Right kidney (tissue), 9 donors: ENCODE results near the gene TEP1.
"Not testable (repeated sequence)": the region's sequence is repeated elsewhere in the genome, so short reads cannot be mapped to it uniquely, and the experiment has no call there.

Experiments used
- DNase-seq: peaks from one replicate; pipeline ENCODE4 v3.0.0-alpha.2; 2016
- long read RNA-seq, 8 donors: transcript quantifications; one replicate each; lab custom pipeline, GENCODE V29; 2026

Gene TEP1
- long read RNA-seq, donor 1, partial matches to known transcripts = 0 of 2 reads
- long read RNA-seq, donor 1, other reads (novel, unspliced or antisense) = 0 of 2 reads
- long read RNA-seq, donor 2 = 0 reads
- long read RNA-seq, donor 3, partial matches to known transcripts = 0 of 1 reads
- long read RNA-seq, donor 3, other reads (novel, unspliced or antisense) = 0 of 1 reads
- long read RNA-seq, donor 4 = 0 reads
- long read RNA-seq, donor 5 = 0 reads
- long read RNA-seq, donor 6, partial matches to known transcripts = 0 of 1 reads
- long read RNA-seq, donor 6, other reads (novel, unspliced or antisense) = 0 of 1 reads
- long read RNA-seq, donor 7 = 0 reads
- long read RNA-seq, donor 8 = 0 reads

DNA sequence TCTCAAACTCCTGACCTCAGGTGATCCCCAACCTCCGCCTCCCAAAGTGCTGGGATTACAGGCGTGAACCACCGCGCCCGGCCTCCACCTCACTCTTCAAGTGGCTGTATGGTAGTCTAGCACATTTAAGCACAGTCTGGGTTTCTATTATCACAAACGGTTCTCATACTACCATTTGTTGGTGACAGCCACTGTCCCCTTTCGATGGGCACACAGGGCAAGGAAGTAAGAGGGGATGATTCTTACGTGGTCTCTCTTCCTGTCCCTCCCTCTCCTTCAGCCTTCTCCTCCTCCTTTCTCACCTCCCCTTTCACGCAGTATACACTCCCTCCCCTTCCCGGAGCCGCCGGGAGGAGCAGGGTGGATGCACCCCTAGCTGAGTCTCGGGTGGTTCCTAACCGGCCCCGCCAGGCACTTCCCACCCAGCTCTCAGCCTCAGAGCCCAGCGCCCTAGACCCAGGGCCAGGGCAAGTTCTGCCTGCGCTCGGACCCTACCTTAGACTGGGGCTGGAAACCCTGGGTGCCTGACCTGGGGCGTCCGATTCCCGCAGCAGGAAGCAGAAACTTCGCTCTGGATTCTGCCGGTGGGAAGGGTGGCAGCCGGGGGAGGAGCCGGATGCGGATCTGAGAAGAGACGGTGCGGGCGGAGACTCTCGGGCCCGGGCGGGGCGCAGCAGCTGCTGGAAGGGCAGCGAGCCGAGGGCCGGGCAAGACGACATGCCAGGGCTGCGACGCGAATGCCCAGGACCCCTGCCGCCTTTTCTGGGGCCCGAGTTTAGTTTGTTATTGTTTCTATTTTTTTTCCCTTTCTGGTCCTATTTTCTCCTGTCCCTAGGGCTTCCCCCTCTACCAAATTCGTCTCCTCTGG, at the start of gene TEP1:
Gene TEP1, minus strand, starts transcription at position 626 of the 868 bp plus-strand sequence. CDS start 5,062 bp downstream, outside the sequence.
- DNase-seq = peak; percentile 87

DNA sequence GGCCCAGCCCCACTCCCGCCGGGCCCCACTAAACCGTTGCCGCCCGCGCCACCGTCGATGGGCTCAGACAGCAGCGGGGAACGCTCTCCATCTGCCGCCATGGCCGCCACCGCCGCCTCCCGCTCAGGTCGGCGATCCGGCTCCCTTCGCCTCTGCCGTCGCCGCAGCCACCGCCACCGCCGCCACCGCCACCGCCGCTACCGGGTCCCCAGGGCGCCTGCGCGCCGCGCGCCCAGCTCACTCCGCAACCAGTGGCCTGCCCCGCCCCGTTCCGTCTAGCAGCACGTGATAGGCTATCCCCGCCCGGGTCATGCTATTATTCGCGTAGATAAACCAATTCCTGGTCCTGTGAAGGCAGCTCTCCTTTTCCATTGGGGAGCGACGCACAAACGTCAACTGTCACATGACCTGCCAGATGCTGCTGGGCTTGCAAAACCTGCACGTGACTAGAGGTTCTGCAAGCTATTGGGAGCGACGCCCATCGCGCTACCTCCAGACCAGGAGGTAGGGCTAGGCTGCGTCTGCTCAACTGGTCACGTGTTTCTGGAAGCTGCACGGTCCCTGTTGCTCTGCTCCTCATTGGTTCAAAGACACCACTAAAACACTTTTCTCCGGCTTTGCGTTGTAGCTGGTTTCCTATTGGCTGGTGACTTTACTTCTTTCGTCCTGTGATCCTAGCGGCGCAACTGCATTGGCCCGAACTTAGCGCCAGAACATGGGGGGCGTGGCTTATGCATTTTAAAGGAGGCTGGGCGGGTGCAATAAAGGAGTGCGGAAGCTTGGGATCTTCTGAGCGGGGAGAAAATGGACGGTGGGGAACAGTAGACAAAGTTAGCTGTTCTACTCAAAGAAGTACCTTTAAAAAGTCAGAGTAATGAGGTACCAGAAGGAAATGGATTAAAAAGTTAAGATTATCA, 48.2 kb upstream of the TEP1 start, which contains the start of gene PIP4P1:
Gene PIP4P1, minus strand, starts transcription at position 210 of the 917 bp plus-strand sequence. Its CDS starts 109 bp downstream, at position 101.
- peak; percentile 83 for DNase-seq

DNA sequence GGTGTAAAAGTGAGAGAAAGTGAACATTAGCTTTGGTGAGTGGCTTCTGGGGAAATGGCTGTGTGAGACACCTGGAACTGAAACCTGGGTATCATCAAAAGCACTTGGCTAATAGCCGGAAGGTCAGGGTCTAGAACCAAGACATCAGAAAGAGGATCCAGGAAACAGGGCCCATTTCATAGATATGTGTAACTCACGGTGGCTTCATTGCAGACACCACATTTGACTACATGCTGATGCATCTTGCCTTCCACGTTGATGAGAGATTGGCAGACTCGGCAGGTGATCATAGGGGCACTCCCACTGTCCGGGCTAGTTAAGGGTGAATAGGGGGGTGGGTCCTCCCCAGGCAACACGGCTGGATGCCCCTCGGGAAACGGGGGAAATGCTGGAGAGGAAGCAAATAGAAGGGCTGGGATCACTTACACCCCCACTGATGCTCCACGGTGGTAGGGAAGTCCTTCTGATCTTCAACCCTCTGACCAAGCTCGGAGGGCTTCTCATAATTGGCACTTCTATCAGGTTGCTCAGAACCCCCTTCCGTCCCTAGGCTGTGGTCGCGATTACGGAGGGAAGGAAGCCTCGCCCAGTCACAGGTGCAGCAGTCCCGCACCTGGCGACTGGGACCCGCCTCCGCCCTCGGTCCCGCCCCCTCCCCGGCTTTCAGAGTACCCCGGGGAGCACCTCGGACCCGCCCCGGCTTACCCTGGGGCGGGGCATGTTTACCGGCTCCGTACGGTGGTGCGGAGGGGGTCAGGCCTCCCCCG, 47.3 kb upstream of the TEP1 start:
- DNase-seq = peak; percentile 28

DNA sequence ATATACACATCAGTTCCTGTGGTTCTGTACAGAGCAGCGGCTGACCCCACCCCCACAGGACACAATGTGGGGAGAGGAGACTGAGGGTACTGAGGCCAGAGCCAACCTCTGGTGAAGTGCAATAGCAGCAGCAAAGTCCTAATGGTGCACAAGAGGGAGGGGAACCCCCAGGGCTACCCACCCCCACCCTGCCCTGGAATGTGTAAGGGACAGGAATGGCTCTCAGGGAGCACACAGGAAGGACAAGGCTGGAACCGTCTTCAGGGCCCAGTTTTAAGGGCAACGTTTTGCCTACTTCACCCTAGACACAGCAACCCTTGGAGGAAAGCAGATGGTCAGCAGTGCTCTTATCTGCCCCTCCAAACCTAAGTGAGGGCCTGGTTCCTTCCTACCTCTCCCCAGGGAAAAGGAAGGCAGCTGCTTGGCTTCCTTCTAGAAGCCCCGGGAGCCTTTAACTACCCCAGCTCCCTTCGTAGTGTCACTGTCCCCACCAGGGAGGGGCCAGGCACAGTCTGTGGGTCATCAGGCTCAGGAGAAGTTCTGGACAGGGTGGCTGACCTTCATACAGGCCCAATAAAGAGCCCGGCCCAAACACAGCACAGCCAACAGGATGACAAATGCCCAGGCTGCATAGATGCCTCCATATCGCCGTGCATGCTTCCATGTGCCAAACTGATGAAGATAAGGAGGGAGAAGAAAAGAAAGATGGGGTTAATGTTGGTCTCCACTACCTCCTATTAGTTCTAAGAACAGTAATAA, 44.9 kb upstream of the TEP1 start:
- DNase-seq = no peak

DNA sequence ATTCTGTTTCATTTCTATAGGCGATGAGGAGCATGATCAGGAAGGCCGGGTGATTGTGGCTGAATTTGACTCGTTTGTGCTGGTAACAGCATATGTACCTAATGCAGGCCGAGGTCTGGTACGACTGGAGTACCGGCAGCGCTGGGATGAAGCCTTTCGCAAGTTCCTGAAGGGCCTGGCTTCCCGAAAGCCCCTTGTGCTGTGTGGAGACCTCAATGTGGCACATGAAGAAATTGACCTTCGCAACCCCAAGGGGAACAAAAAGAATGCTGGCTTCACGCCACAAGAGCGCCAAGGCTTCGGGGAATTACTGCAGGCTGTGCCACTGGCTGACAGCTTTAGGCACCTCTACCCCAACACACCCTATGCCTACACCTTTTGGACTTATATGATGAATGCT, 43.7 kb upstream of the TEP1 start:
- DNase-seq = no peak

- no peak for DNase-seq
These were observed 42.3 kb upstream of the TEP1 start for GRCh38 chr14:20455355-20456300.

DNA sequence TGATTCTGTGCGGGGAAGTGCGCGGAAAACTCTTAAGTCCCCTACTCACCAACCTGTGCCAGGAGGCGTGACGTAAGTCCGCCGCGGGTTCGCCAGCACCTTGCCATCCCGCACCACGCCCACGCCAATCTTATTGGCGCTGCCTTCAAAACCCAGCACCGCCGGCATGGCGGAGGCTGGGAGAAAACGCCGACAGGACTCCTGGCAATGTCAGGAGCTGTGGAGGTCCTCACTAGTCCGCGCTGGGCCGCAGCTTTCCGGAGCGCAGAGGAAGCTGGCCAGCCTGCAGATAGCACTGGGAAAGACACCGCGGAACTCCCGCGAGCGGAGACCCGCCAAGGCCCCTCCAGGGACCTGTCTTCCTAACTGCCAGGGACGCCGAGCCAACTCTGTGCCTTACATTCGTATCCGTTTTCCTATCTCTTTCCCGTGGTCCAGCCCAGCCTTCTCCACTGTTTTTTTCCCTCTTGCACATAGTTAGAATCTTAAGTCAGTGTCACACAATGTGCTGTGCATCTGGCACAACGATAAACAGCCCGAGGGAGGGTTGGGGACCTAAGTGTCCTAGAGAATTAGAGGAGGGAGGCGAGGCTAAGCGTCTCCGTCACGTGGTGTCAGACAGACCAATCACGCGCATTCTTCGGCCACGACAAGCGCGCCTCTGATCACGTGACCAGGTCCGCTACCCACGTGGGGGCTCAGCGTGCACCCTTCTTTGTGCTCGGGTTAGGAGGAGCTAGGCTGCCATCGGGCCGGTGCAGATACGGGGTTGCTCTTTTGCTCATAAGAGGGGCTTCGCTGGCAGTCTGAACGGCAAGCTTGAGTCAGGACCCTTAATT, 41.4 kb upstream of the TEP1 start, which contains the start of the genes APEX1 and OSGEP:
Gene APEX1, plus strand, starts transcription at position 711 of the 839 bp plus-strand sequence. CDS start 420 bp downstream, outside the sequence.
Gene OSGEP, minus strand, starts transcription at position 297 of the 839 bp plus-strand sequence. Its CDS starts 129 bp downstream, at position 168.
- DNase-seq = peak; percentile 100

GRCh38 chr14:20452831-20453230, 39.5 kb upstream of the TEP1 start:
- DNase-seq = not testable (repeated sequence)

- no peak for DNase-seq
These were observed 33.6 kb upstream of the TEP1 start for GRCh38 chr14:20446889-20447288.

DNA sequence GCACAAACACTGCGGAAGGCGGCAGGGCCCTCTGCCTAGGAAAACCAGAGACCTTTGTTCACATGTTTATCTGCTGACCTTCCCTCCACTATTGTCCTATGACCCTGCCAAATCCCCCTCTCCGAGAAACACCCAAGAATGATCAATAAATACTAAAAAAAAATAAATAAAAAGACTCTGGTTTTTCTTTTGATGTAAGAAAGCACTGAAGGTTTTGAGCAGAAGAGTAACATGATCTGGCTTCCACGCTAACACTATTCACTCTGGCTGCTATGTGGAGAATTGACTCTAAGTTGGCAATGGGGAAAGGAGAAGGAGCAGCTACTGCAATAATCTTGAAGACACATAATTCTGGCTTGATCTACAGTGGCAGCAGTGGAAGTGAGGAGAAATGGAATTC, 30.3 kb upstream of the TEP1 start:
- not testable (repeated sequence) for DNase-seq

DNA sequence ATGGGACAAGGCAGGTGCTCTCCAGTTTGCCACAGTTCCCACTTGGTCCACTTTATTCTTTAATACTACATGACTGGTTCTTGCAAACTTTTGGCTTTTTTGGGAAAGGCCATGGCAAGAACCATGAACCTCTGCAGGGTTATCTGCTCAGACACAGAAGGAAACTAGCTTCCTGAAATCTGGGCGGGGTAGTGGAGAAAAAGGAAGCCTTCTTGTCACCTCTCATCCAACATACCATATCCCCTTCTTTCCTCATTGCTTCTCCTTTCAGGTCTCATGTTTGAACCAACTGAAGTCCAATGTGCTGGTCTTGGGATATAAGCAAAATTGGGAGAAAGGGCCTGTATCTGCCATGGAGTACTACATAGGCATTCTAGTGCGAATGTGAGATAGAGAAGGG, 28.2 kb upstream of the TEP1 start:
- DNase-seq = no peak

DNA sequence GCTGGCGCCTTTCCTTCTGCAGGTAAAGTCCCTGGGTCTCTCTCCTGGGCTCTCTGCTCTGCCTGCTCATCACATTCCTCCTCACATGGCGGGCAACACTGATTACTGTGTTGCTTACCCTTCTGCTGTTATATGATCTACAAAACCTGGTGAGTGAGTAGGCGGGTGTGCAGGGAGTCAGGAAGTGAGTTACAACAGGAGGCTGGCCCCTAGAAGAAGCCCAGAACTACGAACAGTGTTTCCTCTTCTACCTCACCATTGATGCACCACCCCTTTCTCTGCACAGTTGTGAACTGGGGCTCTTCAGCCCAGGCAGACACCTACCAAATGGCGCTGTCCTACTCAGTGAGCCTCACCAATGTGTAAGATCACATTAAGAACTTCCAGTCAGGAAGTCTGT, 27.6 kb upstream of the TEP1 start:
- no peak for DNase-seq

- no peak for DNase-seq
These were observed 27.2 kb upstream of the TEP1 start for GRCh38 chr14:20440465-20440864.

- DNase-seq = no peak
These were observed 25.4 kb upstream of the TEP1 start for GRCh38 chr14:20438664-20439063.

GRCh38 chr14:20436363-20436755, 23.1 kb upstream of the TEP1 start:
- no peak for DNase-seq

GRCh38 chr14:20435582-20436362, 22.5 kb upstream of the TEP1 start, which contains the start of gene KLHL33:
Gene KLHL33, minus strand, starts transcription at chr14:20436166. Its CDS starts 355 bp downstream, at chr14:20435811.
- DNase-seq = no peak
